ENCODE results near the gene DUSP15.

The DUSP15 gene

GRCh38 chr20:31872406-31872805 is 2.1 kb upstream of the DUSP15 start:
- Histone ChIP-seq H3K27ac (ENCODE audit: low read depth, low read length, poor library complexity, severe bottlenecking) (no peak overlapping the region), H3K4me3 (ENCODE audit: low read depth, low read length, poor library complexity, severe bottlenecking) (no peak overlapping the region), H3F3A (ENCODE audit: insufficient read depth, low read length) (no peaks in the 10 kb centered on the region), H3K9ac (ENCODE audit: low read length) (no peak overlapping the region), H4K20me1 (ENCODE audit: insufficient read depth, low read length) (no peaks in the 10 kb centered on the region), H3K4me1 (ENCODE audit: insufficient read depth, low read length, severe bottlenecking) (peaks cover 11% of the 10 kb centered on the region), H2AFZ (ENCODE audit: low read length) (no peak overlapping the region), H3K9me2 (ENCODE audit: low read depth, low read length) (no peaks in the 10 kb centered on the region), H3K27me3 (ENCODE audit: insufficient read depth, low read length) (0 out of 2 replicates have a peak, but pooled peaks cover 11% of the 10 kb centered on the region), H3K79me2 (ENCODE audit: insufficient read depth, low read length) (no peaks in the 10 kb centered on the region), H3K4me2 (ENCODE audit: low read length) (no peak overlapping the region), H3K36me3 (ENCODE audit: insufficient read depth, low read length) (no peaks in the 10 kb centered on the region), H3K9me3 (ENCODE audit: low read length) (no peaks in the 10 kb centered on the region)
- TF ChIP-seq CTCF (IDR thresholded peaks at IDR 0.05; ENCODE audit: low read length) (no peak), EZH2 (IDR thresholded peaks at IDR 0.05; ENCODE audit: borderline replicate concordance, low read length) (no peak)

GRCh38 chr20:31871618-31871954 is 1.3 kb upstream of the DUSP15 start:
- Histone ChIP-seq H3K27me3 (ENCODE audit: insufficient read depth, low read length) (0 out of 2 replicates have a peak, but pooled peaks cover 11% of the 10 kb centered on the region), H3K4me2 (ENCODE audit: low read length) (no peak overlapping the region), H3K36me3 (ENCODE audit: insufficient read depth, low read length) (no peaks in the 10 kb centered on the region)

GRCh38 chr20:31870726-31871617 is 645 bp upstream of the DUSP15 start:
- TF ChIP-seq EZH2 (IDR thresholded peaks at IDR 0.05; ENCODE audit: borderline replicate concordance, low read length) = no peak
- TF ChIP-seq CTCF (IDR thresholded peaks at IDR 0.05; ENCODE audit: low read length) = no peak
- no peak overlapping the region; the same call in 1 of the 2 replicates for H3K9ac ChIP-seq (ENCODE audit: low read length)
- peak overlapping the region; percentile 60 for H3K4me2 ChIP-seq (ENCODE audit: low read length)
- no peaks in the 10 kb centered on the region for H4K20me1 ChIP-seq (ENCODE audit: insufficient read depth, low read length)
- H3K27ac ChIP-seq (ENCODE audit: low read depth, low read length, poor library complexity, severe bottlenecking) = no peak overlapping the region
- 0 out of 2 replicates have a peak, but pooled peaks cover 11% of the 10 kb centered on the region for H3K27me3 ChIP-seq (ENCODE audit: insufficient read depth, low read length)
- no peaks in the 10 kb centered on the region for H3K79me2 ChIP-seq (ENCODE audit: insufficient read depth, low read length)
- H3K9me3 ChIP-seq (ENCODE audit: low read length) = no peaks in the 10 kb centered on the region
- peaks cover 11% of the 10 kb centered on the region for H3K4me1 ChIP-seq (ENCODE audit: insufficient read depth, low read length, severe bottlenecking)
- no peak overlapping the region for H2AFZ ChIP-seq (ENCODE audit: low read length)
- H3K4me3 ChIP-seq (ENCODE audit: low read depth, low read length, poor library complexity, severe bottlenecking) = peak overlapping the region; percentile 51
- H3K36me3 ChIP-seq (ENCODE audit: insufficient read depth, low read length) = no peaks in the 10 kb centered on the region
- H3F3A ChIP-seq (ENCODE audit: insufficient read depth, low read length) = no peaks in the 10 kb centered on the region
- no peaks in the 10 kb centered on the region for H3K9me2 ChIP-seq (ENCODE audit: low read depth, low read length)

More at GRCh38 chr20:31871618-31871954, 1.3 kb upstream of the DUSP15 start:
- no peak overlapping the region for H2AFZ ChIP-seq (ENCODE audit: low read length)
- no peak overlapping the region for H3K9ac ChIP-seq (ENCODE audit: low read length)
- H3K9me3 ChIP-seq (ENCODE audit: low read length) = no peaks in the 10 kb centered on the region
- H4K20me1 ChIP-seq (ENCODE audit: insufficient read depth, low read length) = no peaks in the 10 kb centered on the region
- H3K9me2 ChIP-seq (ENCODE audit: low read depth, low read length) = no peaks in the 10 kb centered on the region
- H3K27ac ChIP-seq (ENCODE audit: low read depth, low read length, poor library complexity, severe bottlenecking) = no peak overlapping the region
- no peaks in the 10 kb centered on the region for H3K79me2 ChIP-seq (ENCODE audit: insufficient read depth, low read length)
- TF ChIP-seq CTCF (IDR thresholded peaks at IDR 0.05; ENCODE audit: low read length) (no peak), EZH2 (IDR thresholded peaks at IDR 0.05; ENCODE audit: borderline replicate concordance, low read length) (no peak)
- H3F3A ChIP-seq (ENCODE audit: insufficient read depth, low read length) = no peaks in the 10 kb centered on the region
- no peak overlapping the region for H3K4me3 ChIP-seq (ENCODE audit: low read depth, low read length, poor library complexity, severe bottlenecking)
- H3K4me1 ChIP-seq (ENCODE audit: insufficient read depth, low read length, severe bottlenecking) = peaks cover 11% of the 10 kb centered on the region
